ENCODE measurements around the gene HGFAC.

DNA sequence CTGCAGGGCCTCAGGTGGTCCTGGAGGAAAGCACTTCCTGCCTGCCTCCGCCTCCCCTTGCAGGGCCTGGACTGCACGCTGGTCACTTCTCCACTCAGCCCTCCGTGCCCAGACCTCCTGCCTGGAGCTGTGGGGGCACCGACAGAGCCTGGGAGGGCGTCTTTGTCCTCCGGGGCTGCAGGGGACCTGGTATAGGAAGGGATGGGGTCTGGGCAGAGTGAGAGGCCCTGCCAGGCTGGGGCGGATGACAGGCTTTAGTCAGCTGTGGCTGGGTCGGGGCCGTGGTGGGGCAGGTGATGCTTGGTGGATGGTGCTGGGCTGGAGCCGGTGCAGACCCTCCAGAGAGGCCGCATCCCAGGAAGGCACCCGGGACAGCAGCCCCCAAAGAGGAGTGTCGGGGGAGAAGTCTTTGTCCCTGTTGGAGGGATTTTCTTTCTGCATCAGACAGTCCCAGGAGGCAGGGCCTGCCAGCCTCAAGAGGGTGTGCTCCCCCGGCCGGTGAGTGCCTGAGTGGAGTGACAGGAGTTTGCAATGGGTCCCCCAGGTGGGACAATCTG is 22.7 kb downstream of the HGFAC start:
- TF ChIP-seq EZH2phosphoT487 (IDR thresholded peaks at IDR 0.05; ENCODE audit: borderline replicate concordance, low read length) (no peak), CTCF (conservative IDR thresholded peaks at IDR 0.05; ENCODE audit: low read depth, low read length) (no peak)
